ENCODE data around the gene SLA2.

- TF ChIP-seq, protein P1, sequence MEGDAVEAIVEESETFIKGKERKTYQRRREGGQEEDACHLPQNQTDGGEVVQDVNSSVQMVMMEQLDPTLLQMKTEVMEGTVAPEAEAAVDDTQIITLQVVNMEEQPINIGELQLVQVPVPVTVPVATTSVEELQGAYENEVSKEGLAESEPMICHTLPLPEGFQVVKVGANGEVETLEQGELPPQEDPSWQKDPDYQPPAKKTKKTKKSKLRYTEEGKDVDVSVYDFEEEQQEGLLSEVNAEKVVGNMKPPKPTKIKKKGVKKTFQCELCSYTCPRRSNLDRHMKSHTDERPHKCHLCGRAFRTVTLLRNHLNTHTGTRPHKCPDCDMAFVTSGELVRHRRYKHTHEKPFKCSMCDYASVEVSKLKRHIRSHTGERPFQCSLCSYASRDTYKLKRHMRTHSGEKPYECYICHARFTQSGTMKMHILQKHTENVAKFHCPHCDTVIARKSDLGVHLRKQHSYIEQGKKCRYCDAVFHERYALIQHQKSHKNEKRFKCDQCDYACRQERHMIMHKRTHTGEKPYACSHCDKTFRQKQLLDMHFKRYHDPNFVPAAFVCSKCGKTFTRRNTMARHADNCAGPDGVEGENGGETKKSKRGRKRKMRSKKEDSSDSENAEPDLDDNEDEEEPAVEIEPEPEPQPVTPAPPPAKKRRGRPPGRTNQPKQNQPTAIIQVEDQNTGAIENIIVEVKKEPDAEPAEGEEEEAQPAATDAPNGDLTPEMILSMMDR (conservative IDR thresholded peaks at IDR 0.05; ENCODE audit: low read depth, low read length): no peak
- no peak for TF ChIP-seq MAFK (IDR thresholded peaks at IDR 0.05; ENCODE audit: low read depth, low read length)
- TF ChIP-seq POLR2A (IDR thresholded peaks at IDR 0.05; ENCODE audit: low read depth, low read length): no peak
- no peak for TF ChIP-seq MXI1 (IDR thresholded peaks at IDR 0.05; ENCODE audit: borderline replicate concordance, low read depth, low read length)
- no peak for TF ChIP-seq CEBPB (IDR thresholded peaks at IDR 0.05; ENCODE audit: low read depth, low read length)
- no peak for TF ChIP-seq MAZ (IDR thresholded peaks at IDR 0.05; ENCODE audit: borderline replicate concordance, low read depth, low read length)
Observed at GRCh38 chr20:36641506-36641843, 4.5 kb downstream of the SLA2 start.

Data from IMR-90 (cell line).